ENCODE measurements around the gene SUPT3H. TPM values are rescaled to one million over a fixed set of nuclear protein-coding genes. Genes with fewer than 3 reads are reported as not detected.

SUPT3H gene
- total RNA-seq, 1 donor from 2014 or later, result 4.9 TPM

DNA sequence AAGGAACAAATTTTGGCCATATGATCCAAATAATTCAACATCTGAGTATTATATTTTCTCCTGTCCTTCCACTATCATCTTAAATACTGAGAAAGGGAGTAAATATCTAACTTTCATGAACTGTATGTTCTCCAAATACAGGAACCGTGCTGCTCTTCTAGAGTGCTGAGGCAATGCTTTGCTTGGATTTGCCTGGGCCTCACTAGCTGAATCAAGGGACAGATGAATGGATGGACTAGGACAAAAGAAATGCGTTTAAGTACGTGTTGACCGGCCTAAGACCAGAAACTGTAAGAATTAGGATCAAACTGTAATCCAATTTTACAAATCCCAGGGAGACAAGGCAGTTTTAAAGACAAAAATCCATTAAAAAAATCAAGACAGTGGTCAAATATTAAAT is 412.0 kb downstream of the SUPT3H start:
- Histone ChIP-seq H3K4me1 (no peaks in the 10 kb centered on the region), H3K27me3 (no peaks in the 10 kb centered on the region), H3K27ac (no peak overlapping the region), H3K9me3 (no peaks in the 10 kb centered on the region), H3K4me3 (no peak overlapping the region), H3K36me3 (no peaks in the 10 kb centered on the region)
- TF ChIP-seq, protein P1, sequence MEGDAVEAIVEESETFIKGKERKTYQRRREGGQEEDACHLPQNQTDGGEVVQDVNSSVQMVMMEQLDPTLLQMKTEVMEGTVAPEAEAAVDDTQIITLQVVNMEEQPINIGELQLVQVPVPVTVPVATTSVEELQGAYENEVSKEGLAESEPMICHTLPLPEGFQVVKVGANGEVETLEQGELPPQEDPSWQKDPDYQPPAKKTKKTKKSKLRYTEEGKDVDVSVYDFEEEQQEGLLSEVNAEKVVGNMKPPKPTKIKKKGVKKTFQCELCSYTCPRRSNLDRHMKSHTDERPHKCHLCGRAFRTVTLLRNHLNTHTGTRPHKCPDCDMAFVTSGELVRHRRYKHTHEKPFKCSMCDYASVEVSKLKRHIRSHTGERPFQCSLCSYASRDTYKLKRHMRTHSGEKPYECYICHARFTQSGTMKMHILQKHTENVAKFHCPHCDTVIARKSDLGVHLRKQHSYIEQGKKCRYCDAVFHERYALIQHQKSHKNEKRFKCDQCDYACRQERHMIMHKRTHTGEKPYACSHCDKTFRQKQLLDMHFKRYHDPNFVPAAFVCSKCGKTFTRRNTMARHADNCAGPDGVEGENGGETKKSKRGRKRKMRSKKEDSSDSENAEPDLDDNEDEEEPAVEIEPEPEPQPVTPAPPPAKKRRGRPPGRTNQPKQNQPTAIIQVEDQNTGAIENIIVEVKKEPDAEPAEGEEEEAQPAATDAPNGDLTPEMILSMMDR (IDR thresholded peaks at IDR 0.05), result no peak
- no peak for DNase-seq
- no peak for ATAC-seq
- intact Hi-C loops (cut with DNase I), result no loop called here

GRCh38 chr6:44960898-44961297 is 416.8 kb downstream of the SUPT3H start:
- no peak for DNase-seq
- no peaks in the 10 kb centered on the region for H3K4me1 ChIP-seq
- no peaks in the 10 kb centered on the region for H3K9me3 ChIP-seq
- intact Hi-C loops (cut with DNase I), result no loop called here
- H3K27ac ChIP-seq, result no peak overlapping the region
- TF ChIP-seq, protein P1 (IDR thresholded peaks at IDR 0.05), result no peak
- no peak for ATAC-seq
- no peak overlapping the region for H3K4me3 ChIP-seq
- H3K27me3 ChIP-seq, result no peaks in the 10 kb centered on the region
- H3K36me3 ChIP-seq, result no peaks in the 10 kb centered on the region

GRCh38 chr6:44959651-44960050 is 418.1 kb downstream of the SUPT3H start:
- H3K4me1 ChIP-seq, result no peaks in the 10 kb centered on the region
- intact Hi-C loops (cut with DNase I), result no loop called here
- no peaks in the 10 kb centered on the region for H3K27me3 ChIP-seq
- no peak overlapping the region for H3K4me3 ChIP-seq
- H3K9me3 ChIP-seq, result no peaks in the 10 kb centered on the region
- no peaks in the 10 kb centered on the region for H3K36me3 ChIP-seq
- TF ChIP-seq, protein P1 (IDR thresholded peaks at IDR 0.05), result no peak
- DNase-seq (no peak), ATAC-seq (no peak)
- no peak overlapping the region for H3K27ac ChIP-seq

DNA sequence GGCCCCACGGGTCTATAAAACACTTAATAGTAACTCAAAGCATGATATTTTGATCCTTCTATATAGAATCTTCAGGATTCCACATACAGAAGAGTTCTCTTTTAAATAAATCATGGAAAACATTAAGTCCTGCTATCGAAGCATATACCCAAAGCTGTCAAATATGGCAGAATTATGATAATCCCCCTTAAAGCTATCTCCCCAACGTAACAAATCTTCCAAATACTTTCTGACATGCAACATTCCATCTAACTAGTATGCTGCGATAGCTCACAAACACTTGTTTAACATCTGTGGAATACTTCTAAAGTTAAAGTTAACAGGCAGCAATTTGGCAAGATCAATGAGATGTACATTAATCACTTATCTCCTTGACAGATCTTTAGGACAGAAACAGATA is 420.6 kb downstream of the SUPT3H start:
- Histone ChIP-seq H3K9me3 (no peaks in the 10 kb centered on the region), H3K4me1 (no peaks in the 10 kb centered on the region), H3K36me3 (no peaks in the 10 kb centered on the region), H3K27me3 (no peaks in the 10 kb centered on the region), H3K27ac (no peak overlapping the region), H3K4me3 (no peak overlapping the region)
- TF ChIP-seq, protein P1 (IDR thresholded peaks at IDR 0.05), result no peak
- no peak for DNase-seq
- no peak for ATAC-seq
- intact Hi-C loops (cut with DNase I), result no loop called here

DNA sequence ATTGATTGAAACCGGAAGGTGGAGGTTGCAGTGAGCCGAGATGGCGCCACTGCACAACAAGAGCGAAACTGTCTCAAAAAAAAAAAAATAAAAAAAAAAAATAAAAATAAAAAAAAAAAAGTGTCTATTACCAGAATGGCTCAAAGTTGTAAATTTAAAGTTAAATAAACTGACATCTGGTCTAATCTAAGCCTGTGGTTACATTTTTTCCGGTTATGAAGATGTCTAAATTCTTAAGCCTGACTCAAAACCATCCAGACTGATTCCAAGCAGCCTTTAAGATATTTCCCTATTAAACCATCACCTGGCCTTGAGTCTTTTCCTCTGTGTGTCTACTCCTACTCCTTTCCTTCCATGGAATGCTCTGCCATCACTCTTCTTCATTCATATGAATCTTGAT is 421.3 kb downstream of the SUPT3H start:
- DNase-seq (no peak), ATAC-seq (no peak)
- TF ChIP-seq, protein P1 (IDR thresholded peaks at IDR 0.05), result no peak
- H3K9me3 ChIP-seq, result no peaks in the 10 kb centered on the region
- H3K4me3 ChIP-seq, result no peak overlapping the region
- no peaks in the 10 kb centered on the region for H3K36me3 ChIP-seq
- H3K27me3 ChIP-seq, result no peaks in the 10 kb centered on the region
- intact Hi-C loops (cut with DNase I), result no loop called here
- H3K27ac ChIP-seq, result no peak overlapping the region
- H3K4me1 ChIP-seq, result no peaks in the 10 kb centered on the region

- Histone ChIP-seq H3K4me3 (no peak overlapping the region), H3K27ac (no peak overlapping the region), H3K4me1 (no peaks in the 10 kb centered on the region), H3K36me3 (no peaks in the 10 kb centered on the region), H3K27me3 (no peaks in the 10 kb centered on the region), H3K9me3 (peaks cover 2% of the 10 kb centered on the region)
- ATAC-seq, result no peak
- DNase-seq, result no peak
- TF ChIP-seq, protein P1 (IDR thresholded peaks at IDR 0.05), result no peak
- intact Hi-C loops (cut with DNase I), result no loop called here
Observed at GRCh38 chr6:44955145-44955544, 422.6 kb downstream of the SUPT3H start.
